RWPE1 (cell line): ENCODE data around the gene GAN.

Experiments
- CTCF ChIA-PET: fragments of 350-600 bp; sonication (Branson Sonifier 250); formaldehyde crosslinking; extraction: SDS; loops from one replicate; lab custom pipeline; 2021; lab: Yijun Ruan, JAX
- POLR2A ChIA-PET: fragments of 400-600 bp; formaldehyde crosslinking; extraction: SDS; loops from one replicate; lab custom pipeline; 2020; ENCODE audit warnings: antibody characterized with exemption; ENCODE audit not compliant: low non-redundant PET; lab: Yijun Ruan, JAX
- DNase-seq: peaks from one replicate; pipeline ENCODE4 v3.0.0; 2012; ENCODE audit warnings: low spot score
- H3K27ac ChIP-seq: fragments of 450-650 bp; 2 replicates; pipeline ENCODE4 v1.5.1; 2017
- TF ChIP-seq, protein P1 (sequence below): fragments of 450-650 bp; conservative IDR thresholded peaks from 2 replicates; pipeline ENCODE4 v1.5.1; 2017; ENCODE audit warnings: low read depth, mild to moderate bottlenecking

Gene GAN

DNA sequence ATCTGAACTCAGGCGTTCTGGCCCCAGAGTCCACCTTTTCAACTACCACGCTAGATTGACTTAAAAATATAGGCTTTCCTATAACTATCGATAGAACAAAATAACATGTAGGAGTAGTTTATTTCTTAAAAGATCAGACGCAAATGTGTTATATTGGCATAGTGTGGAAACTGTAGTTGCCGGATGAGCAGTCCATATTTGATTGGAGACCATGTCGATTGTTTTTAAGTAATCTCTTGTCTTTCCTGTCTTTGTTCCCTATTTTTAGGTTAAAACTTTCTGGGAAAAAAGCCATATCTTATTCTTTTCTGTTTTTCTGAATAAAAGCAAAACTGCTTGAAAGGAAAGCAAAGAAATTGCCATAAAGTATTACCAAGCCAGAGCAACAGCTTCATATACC is 53.1 kb downstream of the GAN start:
- no peak for DNase-seq
- TF ChIP-seq, protein P1, sequence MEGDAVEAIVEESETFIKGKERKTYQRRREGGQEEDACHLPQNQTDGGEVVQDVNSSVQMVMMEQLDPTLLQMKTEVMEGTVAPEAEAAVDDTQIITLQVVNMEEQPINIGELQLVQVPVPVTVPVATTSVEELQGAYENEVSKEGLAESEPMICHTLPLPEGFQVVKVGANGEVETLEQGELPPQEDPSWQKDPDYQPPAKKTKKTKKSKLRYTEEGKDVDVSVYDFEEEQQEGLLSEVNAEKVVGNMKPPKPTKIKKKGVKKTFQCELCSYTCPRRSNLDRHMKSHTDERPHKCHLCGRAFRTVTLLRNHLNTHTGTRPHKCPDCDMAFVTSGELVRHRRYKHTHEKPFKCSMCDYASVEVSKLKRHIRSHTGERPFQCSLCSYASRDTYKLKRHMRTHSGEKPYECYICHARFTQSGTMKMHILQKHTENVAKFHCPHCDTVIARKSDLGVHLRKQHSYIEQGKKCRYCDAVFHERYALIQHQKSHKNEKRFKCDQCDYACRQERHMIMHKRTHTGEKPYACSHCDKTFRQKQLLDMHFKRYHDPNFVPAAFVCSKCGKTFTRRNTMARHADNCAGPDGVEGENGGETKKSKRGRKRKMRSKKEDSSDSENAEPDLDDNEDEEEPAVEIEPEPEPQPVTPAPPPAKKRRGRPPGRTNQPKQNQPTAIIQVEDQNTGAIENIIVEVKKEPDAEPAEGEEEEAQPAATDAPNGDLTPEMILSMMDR = no peak
- no peak overlapping the region for H3K27ac ChIP-seq
- ChIA-PET CTCF (interaction anchor here (0.6 to 1.3 kb wide), 4 partner anchors 288 to 362 kb away, joined by 3 to 8 read pairs (median 3); no protein-coding TSS in a partner anchor), POLR2A (no interaction called here)

DNA sequence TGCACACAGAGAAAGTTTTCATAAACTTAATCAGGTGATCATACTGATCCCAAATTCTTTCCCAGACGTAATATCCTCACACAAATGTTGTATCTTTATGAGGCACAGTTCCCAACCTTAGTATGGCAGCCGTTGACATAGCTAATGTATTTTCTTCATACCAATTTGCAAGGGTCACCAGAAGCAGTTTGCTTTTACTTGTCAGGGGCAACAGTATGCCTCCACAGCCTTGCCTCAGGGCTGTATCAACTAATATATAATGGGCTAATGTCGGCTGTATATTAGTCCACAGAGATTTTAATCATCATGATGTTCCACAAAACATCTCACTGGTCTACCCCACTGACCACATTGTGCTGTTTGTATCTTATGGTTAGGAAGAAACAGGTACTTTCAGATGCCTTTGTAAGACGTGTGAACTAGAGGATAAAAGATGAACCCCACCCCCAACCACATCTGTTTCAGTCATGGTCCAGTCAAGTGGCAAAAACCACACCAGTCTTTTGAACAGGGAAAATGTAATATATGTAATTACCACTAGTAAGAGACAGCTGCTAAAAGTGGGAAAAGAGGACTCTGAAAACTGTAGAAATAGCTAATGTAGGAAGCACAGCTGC is 55.2 kb downstream of the GAN start:
- H3K27ac ChIP-seq = no peak overlapping the region
- TF ChIP-seq, protein P1 = no peak
- DNase-seq = no peak
- ChIA-PET CTCF (interaction anchor here (0.6 kb wide), 2 partner anchors 353 to 452 kb away, joined by 3 to 4 read pairs; no protein-coding TSS in a partner anchor), POLR2A (no interaction called here)

DNA sequence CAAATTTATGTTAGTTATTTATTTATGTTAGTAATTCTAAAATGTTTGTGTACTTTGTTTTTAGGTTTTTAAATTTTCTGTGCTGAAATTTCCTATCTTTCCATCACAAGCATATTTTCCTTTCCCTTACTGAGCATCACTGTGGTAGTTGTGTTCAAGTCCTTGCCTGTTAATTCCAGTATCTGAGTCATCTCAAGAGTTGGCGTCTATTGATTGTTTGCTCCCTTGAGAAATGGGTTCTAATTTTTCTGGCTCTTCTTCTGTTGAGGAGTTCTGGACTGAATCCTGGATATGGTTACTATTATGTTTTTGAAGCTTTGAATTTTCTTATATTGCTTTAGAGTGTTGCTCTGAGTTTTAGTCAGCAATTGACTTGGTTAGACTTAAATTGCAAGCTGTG is 56.3 kb downstream of the GAN start:
- POLR2A ChIA-PET = interaction anchor here (0.5 kb wide), 1 partner anchor 18 kb away, joined by 3 read pairs; no protein-coding TSS in a partner anchor
- CTCF ChIA-PET = no interaction called here
- TF ChIP-seq, protein P1 = no peak
- H3K27ac ChIP-seq = no peak overlapping the region
- DNase-seq = no peak

DNA sequence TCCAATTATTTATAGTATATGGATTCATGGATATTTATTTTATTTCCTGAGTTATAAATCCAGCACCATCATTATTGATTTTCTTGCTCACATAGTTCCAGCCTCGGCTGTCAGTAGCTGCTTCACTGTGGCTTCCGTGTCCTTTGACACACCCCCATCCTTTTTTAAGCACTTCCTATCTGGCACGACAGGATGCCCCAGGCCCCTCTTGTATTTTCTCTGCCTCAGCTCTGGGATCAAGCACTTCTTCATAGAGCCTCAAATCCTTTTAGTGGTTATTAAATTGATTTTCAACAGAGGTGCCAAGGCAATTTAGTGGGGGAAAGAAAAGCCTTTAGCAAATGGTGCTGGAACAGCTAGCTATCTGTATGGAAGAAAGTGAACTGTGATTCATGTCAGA is 59.8 kb downstream of the GAN start:
- CTCF ChIA-PET = interaction anchor here (1.0 kb wide), 1 partner anchor 29 kb away, joined by 3 read pairs; no protein-coding TSS in a partner anchor

DNA sequence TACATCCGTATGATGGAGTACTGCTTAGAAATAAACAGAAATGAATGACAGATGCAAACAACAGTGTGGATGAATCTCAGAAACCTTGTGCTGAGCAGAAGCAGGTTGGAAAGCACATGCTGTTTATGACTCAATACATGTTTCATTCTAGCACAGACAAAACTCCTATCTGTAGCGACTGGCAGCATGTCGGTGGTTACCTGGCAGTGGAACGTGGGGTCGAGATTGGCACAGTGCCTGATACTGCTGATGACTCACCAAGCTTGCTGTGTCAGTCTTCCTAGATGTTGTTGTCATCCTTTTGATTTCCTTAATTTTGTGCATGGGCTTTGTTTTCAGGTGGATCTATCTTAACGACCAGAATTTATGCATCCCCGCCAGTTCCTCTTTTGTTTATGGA is 62.1 kb downstream of the GAN start:
- CTCF ChIA-PET = interaction anchor here (0.5 to 0.6 kb wide), 2 partner anchors 58 to 353 kb away, joined by 4 to 5 read pairs; no protein-coding TSS in a partner anchor
- DNase-seq = peak; percentile 78

More for the DNA sequence above, 59.8 kb downstream of the GAN start:
- H3K27ac ChIP-seq = no peak overlapping the region
- DNase-seq = no peak
- TF ChIP-seq, protein P1 = no peak
- POLR2A ChIA-PET = no interaction called here

DNA sequence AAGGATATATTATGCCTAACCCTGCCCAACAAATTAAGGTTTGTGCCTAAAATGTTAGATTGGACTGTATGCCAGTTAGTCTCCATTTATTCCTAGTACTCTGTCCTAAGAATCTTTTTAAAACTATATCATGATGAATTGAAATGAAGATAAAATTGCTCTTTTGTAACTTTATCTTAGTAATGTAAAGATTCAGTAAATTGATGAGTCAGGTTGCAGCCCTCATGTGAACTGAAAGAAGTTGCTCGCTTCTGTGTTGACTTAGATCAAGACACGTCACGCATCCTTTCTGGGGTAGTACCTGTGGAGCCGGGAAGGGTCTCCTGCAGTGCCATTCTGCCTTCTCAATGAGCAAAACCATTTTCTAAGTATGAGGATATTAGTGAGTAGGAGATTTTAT is 63.3 kb downstream of the GAN start:
- no peak for DNase-seq
- TF ChIP-seq, protein P1 = no peak
- H3K27ac ChIP-seq = no peak overlapping the region
- CTCF ChIA-PET = no interaction called here
- POLR2A ChIA-PET = no interaction called here

More for the DNA sequence above, 62.1 kb downstream of the GAN start:
- POLR2A ChIA-PET = no interaction called here
- no peak overlapping the region for H3K27ac ChIP-seq
- TF ChIP-seq, protein P1 = no peak
